Esophagus muscularis mucosa (tissue), 3 donors: Measurements from ENCODE around the gene CEP112.

Experiments
- CTCF ChIP-seq, 3 experiments: fragments of 200-600 bp in 2 of 3; fragments of 450-650 bp in 1 of 3; sonication (generic) in 2 of 3; IDR thresholded peaks; one replicate each; pipeline ENCODE4 v1.5.1; 2017 to 2019; ENCODE audit warnings: antibody characterized with exemption in 3 of 3, mild to moderate bottlenecking in 2 of 3, moderate library complexity in 1 of 3
- POLR2A ChIP-seq: fragments of 450-650 bp; IDR thresholded peaks from one replicate; pipeline ENCODE4 v1.6.1; 2017; ENCODE audit warnings: antibody characterized with exemption, moderate library complexity, mild to moderate bottlenecking, low read depth
- POLR2AphosphoS5 ChIP-seq, 2 donors: sonication (generic); formaldehyde crosslinking; IDR thresholded peaks; one replicate each; pipeline ENCODE4 v1.6.1; 2017; ENCODE audit warnings: antibody characterized with exemption in 2 of 2

- TF ChIP-seq CTCF (IDR thresholded peaks at IDR 0.05): no peak
- no peak for TF ChIP-seq POLR2A
- no peak for TF ChIP-seq POLR2AphosphoS5 (IDR thresholded peaks at IDR 0.05)
Observed at GRCh38 chr17:66123163-66123562, 68.8 kb downstream of the CEP112 start.
